Upper lobe of left lung (tissue), 4 donors: Measurements from ENCODE around the gene TMEM154.

Experiments used
- POLR2A ChIP-seq, 4 donors: fragments of 450-650 bp; IDR thresholded peaks; one replicate each; pipeline ENCODE4 v1.5.1; 2016 to 2017; ENCODE audit warnings: antibody characterized with exemption in 4 of 4, mild to moderate bottlenecking in 2 of 4
- TF ChIP-seq, protein P1 (sequence below), 6 experiments: fragments of 450-650 bp in 4 of 6; fragments of 200-600 bp in 2 of 6; sonication (generic) in 2 of 6; IDR thresholded peaks; one replicate each; pipeline ENCODE4 v1.5.1; 2016 to 2019; ENCODE audit warnings: antibody characterized with exemption in 6 of 6

DNA sequence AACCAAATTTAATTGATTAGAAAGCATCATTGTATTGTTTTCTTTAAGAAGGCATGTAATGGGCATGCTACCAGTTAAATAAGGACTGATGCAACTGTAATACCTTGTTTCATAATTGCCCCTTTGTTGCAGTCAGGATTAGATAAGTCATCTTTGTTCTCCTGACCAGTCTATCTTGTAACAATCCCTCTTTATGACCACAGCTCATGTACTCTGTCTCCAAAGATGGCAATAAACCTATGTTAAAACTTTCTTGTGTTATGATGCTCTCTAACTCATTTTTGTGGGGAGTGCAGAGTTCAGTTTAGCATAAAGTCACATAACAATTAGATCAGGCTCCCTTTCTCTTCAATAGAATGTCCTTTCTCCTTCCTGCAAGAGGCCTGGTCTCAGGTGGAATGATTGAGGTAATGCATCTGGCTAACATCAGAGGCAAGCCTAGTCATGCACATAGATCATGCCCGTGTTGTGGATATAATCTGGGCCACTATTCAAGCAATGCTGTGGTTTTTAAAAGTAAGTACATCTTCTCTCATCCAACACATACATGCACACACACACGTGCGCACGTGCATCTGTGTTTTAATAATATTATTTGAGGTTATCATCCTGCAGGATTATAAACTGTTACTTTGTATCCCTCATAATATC, 45.6 kb downstream of the TMEM154 start:
- TF ChIP-seq POLR2A (IDR thresholded peaks at IDR 0.05): no peak
- TF ChIP-seq, protein P1, sequence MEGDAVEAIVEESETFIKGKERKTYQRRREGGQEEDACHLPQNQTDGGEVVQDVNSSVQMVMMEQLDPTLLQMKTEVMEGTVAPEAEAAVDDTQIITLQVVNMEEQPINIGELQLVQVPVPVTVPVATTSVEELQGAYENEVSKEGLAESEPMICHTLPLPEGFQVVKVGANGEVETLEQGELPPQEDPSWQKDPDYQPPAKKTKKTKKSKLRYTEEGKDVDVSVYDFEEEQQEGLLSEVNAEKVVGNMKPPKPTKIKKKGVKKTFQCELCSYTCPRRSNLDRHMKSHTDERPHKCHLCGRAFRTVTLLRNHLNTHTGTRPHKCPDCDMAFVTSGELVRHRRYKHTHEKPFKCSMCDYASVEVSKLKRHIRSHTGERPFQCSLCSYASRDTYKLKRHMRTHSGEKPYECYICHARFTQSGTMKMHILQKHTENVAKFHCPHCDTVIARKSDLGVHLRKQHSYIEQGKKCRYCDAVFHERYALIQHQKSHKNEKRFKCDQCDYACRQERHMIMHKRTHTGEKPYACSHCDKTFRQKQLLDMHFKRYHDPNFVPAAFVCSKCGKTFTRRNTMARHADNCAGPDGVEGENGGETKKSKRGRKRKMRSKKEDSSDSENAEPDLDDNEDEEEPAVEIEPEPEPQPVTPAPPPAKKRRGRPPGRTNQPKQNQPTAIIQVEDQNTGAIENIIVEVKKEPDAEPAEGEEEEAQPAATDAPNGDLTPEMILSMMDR (IDR thresholded peaks at IDR 0.05): no peak
